Left lobe of liver (tissue), 2 donors: ENCODE results near the gene WDR55. TPM values are rescaled to one million over a fixed set of nuclear protein-coding genes. Genes with fewer than 3 reads are reported as not detected.
A peak's percentile ranks its signal among the peaks of the same experiment; 100 is the strongest.
"Not testable (repeated sequence)": the region's sequence is repeated elsewhere in the genome, so short reads cannot be mapped to it uniquely, and the experiment has no call there.

Source experiments
- ATAC-seq: fragments of 200-7000 bp; cut with Tn5 transposase; one replicate; pipeline ENCODE4 v1.9.1; 2020; ENCODE audit warnings: mild to moderate bottlenecking, moderate library complexity
- DNase-seq: peaks from one replicate; pipeline ENCODE4 v3.0.0-alpha.2; 2020; ENCODE audit warnings: low spot score
- total RNA-seq: library from RNA; stranded (reverse); gene quantifications from one replicate; pipeline ENCODE4 v1.2.1, GENCODE V29; 2021
- donor health status: DM: no; HTN: no; CAD: no; lungs with moderate emphysema.
- donor health status: DM: no; HTN: yes; CAD: no.

Gene WDR55
- total RNA-seq, 1 donor from 2014 or later = 17.8 TPM

DNA sequence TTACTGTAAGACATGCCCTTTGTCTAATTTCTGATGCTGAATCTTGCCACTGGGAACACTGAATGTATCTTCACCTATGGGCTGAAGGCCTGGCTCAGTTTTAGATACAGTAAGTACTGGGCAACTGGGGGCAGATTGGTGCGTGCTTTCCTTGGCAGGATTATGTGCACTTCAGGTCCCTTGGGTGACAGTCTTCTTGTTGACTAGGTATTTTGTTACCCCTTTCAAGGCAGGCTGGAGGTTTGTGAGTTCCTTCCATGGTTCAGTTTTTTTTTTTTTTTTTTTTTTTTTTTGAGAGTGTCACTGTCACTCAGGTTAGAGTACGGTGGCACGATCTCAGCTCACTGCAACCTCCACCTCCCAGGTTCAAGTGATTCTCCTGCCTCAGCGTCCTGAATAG lies 43.1 kb downstream of the WDR55 start:
- ATAC-seq = no peak
- no peak for DNase-seq

GRCh38 chr5:140708787-140709186 lies 44.1 kb downstream of the WDR55 start:
- DNase-seq, ATAC-seq: not testable (repeated sequence)

DNA sequence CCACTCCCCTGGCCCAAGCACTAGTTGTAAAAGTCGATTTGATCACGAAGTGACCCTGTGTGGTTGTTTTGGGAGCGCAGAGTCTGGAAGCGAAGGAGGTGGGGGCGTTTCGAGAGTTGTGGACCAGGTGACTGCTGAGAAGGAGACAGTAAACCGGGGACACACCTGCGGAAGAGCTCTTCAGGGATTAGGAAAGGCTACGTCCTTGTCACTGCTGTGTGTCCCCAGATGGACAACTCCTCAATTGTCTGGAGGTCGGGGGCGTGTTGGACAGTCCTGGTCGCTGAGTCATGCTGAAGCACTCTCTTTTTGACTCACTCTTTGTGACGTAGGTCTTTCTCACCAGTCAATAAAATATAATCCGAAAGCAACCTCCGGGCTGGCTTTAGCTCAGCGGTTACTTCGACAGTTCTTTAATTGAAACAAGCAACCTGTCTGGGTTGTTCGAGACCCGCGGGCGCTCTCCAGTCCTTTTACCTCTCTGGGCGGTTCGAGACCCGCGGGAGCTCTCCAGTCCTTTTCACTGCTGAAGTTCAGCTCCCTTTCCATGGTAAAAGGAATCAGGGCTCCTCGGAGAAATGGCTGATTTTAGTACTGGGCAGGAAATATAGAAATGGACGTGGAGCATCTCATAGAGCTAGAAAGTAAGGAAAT lies 46.3 kb downstream of the WDR55 start:
- peak; percentile 93 for ATAC-seq
- peak; percentile 92 for DNase-seq

DNA sequence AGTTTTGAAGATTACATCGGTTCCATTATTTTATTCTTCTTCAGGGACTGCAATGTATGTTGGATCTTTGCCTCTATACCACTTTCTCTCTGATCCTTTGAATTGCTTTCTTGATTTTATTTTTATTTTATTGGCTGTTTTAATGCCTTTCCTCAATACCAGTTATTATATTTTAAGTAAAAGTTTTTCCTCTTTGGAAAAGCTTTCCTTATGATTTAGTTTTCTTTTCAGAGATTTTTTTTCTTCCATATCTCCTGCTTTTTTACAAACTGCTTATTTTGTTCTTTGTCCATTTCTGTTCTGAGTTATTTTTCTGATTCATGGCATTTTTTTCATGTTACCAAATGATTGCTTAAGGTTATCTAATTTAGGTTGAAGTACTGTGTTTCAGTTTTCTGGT lies 47.1 kb downstream of the WDR55 start:
- ATAC-seq = no peak

GRCh38 chr5:140713562-140714094 lies 48.9 kb downstream of the WDR55 start:
- no peak for ATAC-seq
- no peak for DNase-seq

More for the DNA sequence above, 47.1 kb downstream of the WDR55 start:
- no peak for DNase-seq

DNA sequence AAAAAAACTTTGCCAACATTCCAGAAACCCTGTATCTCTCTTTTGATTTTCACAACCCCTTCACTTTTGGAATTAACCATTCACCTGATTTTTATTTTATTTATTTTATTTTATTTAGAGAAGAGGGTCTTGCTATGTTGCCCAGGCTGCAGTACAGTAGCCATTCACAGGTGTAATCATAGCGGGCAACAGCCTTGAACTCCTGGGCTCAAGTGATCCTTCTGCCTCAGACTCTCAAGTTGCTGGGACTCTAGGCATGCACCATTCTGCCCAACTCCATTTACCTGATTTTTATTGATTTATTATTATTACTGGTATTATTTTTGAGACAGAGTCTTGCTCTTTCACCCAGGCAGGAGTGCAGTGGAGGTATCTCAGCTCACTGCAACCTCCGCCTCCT lies 51.5 kb downstream of the WDR55 start:
- not testable (repeated sequence) for DNase-seq, ATAC-seq

- ATAC-seq = no peak
- DNase-seq = no peak
These were observed 53.5 kb downstream of the WDR55 start for GRCh38 chr5:140718266-140718592.

DNA sequence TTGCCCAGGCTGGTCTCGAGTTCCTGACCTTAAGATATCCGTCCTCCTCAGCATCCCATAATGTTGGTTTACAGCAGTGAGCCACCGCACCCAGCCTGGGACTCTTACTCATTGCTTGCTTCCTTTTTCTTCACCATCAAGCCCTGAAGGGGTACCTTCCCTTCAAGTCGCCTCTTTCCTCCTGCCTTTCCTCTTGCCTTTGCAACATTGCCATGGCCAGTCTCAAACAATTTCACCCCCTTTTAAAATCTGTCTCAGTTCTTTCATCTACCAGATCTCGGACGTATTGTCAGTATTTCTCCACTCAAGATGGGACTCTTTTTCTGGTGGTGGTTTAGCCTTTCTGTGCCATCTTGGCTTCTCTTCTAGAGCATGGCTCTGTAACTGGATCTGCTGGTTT lies 56.0 kb downstream of the WDR55 start:
- ATAC-seq, DNase-seq: not testable (repeated sequence)

DNA sequence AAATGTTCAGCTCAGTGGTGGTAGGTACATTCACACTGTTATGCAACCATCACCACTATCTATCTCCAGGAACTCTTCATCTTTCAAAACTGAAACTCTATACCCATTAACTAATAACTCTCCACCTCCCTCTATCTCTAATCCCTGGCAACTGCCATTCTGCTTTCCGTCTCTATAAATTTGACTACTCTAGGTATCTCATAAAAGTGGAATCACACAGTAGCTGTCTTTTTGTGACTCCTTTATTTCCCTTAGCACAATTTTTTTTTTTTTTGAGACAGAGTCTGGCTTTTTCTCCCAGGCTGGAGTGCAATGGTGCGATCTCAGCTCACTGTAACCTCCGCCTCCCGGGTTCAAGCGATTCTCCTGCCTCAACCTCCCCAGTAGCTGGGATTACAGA lies 56.7 kb downstream of the WDR55 start:
- peak; percentile 56 for ATAC-seq
- DNase-seq = not testable (repeated sequence)

Other genes with a start within 250 kb of the WDR55 start
- gene EIF4EBP3, start 117.2 kb upstream of the WDR55 start, total RNA-seq = 11.3 TPM
- 19.5 TPM for gene SRA1, start 107.4 kb upstream of the WDR55 start, total RNA-seq
- gene APBB3, start 100.3 kb upstream of the WDR55 start, total RNA-seq = 14.1 TPM
- gene SLC35A4, start 100.1 kb upstream of the WDR55 start, total RNA-seq = 32.0 TPM
- 211 TPM for gene CD14, start 31.7 kb upstream of the WDR55 start, total RNA-seq
- 15.6 TPM for gene TMCO6, start 25.5 kb upstream of the WDR55 start, total RNA-seq
- gene NDUFA2, start 17.3 kb upstream of the WDR55 start, total RNA-seq = 50.5 TPM
- gene IK, start 17.1 kb upstream of the WDR55 start, total RNA-seq = 25.4 TPM
- gene DND1, start 8.7 kb downstream of the WDR55 start, total RNA-seq = 1.8 TPM
- 48.9 TPM for gene HARS1, start 26.5 kb downstream of the WDR55 start, total RNA-seq
- 12.4 TPM for gene HARS2, start 26.6 kb downstream of the WDR55 start, total RNA-seq
- gene ZMAT2, start 35.5 kb downstream of the WDR55 start, total RNA-seq = 18.0 TPM
- gene PCDHA1, start 121.2 kb downstream of the WDR55 start, total RNA-seq = not detected
- gene PCDHA2, start 129.9 kb downstream of the WDR55 start, total RNA-seq = not detected
- 0.05 TPM for gene PCDHA3, start 136.2 kb downstream of the WDR55 start, total RNA-seq
- gene PCDHA4, start 142.2 kb downstream of the WDR55 start, total RNA-seq = 0.05 TPM
- gene PCDHA5, start 156.7 kb downstream of the WDR55 start, total RNA-seq = not detected
- gene PCDHA6, start 163.1 kb downstream of the WDR55 start, total RNA-seq = not detected
- not detected for gene PCDHA7, start 169.4 kb downstream of the WDR55 start, total RNA-seq
- gene PCDHA8, start 176.3 kb downstream of the WDR55 start, total RNA-seq = not detected
- not detected for gene PCDHA9, start 183.5 kb downstream of the WDR55 start, total RNA-seq
- not detected for gene PCDHA10, start 191.0 kb downstream of the WDR55 start, total RNA-seq
- gene PCDHA11, start 204.1 kb downstream of the WDR55 start, total RNA-seq = 0.23 TPM
- 0.08 TPM for gene PCDHA12, start 210.4 kb downstream of the WDR55 start, total RNA-seq
- gene PCDHA13, start 217.2 kb downstream of the WDR55 start, total RNA-seq = 0.28 TPM